CD4-positive, alpha-beta T cell treated with Interferon gamma for 1 hour (primary cell): Measurements from ENCODE around the gene DHFR.
"Not testable (repeated sequence)": the region's sequence is repeated elsewhere in the genome, so short reads cannot be mapped to it uniquely, and the experiment has no call there.

Source experiments
- DNase-seq: peaks from one replicate; pipeline ENCODE4 v3.0.0-alpha.2; 2020

DHFR gene

GRCh38 chr5:80592105-80592504, 62.7 kb downstream of the DHFR start:
- no peak for DNase-seq

DNA sequence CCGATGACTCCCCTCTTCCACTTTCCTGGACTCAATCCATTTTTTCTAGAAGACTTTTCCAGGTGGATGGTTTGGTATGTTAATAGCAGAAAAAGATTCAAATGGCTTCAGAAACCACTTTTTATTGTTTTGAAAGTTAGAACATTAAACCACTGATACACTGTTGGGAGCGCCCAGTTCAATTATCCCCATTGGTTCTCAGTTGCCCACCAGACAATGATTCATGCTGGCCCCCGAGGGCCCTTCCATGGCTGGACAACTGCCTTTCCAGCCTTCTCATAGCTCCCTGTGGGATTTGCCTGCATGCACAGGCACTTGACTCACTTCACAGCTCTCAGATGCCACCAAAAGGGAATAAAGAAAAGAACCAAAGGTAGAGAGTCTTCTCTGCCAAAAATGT, 63.4 kb downstream of the DHFR start:
- no peak for DNase-seq

DNA sequence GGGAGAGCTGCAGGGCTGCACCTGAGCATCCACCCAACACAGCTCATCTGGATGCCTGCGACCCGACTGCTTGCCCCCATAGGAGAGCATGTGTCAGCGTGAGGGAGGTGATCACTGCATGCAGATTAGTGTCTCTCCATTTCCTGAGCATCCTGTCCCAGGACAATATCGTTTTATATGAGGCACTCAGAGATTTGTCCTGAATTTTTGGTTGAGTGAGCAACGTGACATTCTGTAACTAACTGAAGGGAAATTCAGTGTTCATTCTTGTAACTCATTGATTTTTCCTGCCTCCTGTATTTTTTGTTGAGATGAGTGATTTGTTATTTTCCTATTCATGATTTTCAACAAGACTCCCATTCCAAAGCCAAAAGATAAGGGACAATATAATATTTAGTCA, 64.0 kb downstream of the DHFR start:
- no peak for DNase-seq

DNA sequence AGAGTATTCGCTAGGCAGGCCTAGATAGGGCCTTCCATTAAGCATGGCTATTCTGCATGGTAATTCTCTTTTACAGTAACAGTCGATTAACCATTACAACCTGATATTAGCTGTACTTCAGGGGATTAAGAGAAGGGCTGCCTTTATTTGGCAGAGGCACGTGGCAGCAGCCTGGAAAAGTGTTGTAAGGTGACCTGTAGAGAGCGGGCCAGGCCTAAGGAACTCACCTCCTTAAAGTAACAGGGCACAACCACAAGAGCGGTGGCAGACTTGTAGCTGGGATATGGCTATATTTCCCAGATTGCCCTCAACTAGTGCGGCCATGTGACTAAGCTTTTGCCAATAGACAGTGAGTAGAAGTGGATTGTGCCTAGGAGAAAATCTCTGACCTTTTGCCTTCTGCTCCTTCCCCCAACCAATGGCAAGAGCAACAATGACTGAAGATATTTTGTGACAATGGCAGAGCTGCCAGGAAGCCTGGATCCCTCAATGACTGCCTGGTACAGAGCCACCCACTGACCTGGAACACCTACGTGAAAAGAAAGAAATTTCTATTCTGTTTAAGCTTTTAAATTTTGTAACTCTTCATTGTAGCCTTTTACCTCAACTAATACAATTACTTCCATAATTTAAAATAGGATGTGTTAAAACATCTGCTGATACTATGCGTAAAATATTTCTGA, 65.8 kb downstream of the DHFR start:
- no peak for DNase-seq

- no peak for DNase-seq
Observed at GRCh38 chr5:80584770-80585169, 70.0 kb downstream of the DHFR start.

DNA sequence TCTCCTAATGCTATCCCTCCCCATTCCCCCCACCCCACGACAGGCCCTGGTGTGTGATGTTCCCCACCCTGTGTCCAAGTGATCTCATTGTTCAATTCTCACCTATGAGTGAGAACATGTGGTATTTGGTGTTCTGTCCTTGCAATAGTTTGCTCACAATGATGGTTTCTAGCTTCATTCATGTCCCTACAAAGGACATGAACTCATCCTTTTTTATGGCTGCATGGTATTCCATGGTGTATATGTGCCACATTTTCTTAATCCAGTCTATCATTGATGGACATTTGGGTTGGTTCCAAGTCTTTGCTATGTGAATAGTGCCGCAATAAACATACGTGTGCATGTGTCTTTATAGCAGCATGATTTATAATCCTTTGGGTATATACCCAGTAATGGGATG, 74.5 kb downstream of the DHFR start:
- not testable (repeated sequence) for DNase-seq

GRCh38 chr5:80579050-80579449, 75.7 kb downstream of the DHFR start:
- no peak for DNase-seq

GRCh38 chr5:80577707-80578106, 77.1 kb downstream of the DHFR start:
- no peak for DNase-seq

DNA sequence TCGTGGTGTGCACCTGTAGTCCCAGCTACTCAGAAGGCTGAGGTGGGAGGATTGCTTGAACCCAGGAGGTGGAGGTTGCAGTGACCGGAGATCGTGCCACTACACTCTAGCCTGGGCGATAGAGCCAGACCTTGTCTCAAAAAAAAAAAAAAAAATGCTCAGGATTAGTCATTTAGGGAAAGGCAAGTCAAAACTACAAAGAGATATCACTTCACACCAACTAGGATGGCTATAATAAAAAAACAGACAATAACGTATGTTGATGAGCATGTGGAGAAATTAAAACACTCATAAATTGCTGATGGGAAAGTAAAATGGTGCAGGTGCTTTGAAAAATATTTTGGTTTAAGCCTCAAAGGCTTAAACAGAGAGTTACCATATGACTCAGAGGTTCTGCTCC, 78.4 kb downstream of the DHFR start:
- DNase-seq = no peak
